ENCODE measurements around the gene PSMB4.

The PSMB4 gene

DNA sequence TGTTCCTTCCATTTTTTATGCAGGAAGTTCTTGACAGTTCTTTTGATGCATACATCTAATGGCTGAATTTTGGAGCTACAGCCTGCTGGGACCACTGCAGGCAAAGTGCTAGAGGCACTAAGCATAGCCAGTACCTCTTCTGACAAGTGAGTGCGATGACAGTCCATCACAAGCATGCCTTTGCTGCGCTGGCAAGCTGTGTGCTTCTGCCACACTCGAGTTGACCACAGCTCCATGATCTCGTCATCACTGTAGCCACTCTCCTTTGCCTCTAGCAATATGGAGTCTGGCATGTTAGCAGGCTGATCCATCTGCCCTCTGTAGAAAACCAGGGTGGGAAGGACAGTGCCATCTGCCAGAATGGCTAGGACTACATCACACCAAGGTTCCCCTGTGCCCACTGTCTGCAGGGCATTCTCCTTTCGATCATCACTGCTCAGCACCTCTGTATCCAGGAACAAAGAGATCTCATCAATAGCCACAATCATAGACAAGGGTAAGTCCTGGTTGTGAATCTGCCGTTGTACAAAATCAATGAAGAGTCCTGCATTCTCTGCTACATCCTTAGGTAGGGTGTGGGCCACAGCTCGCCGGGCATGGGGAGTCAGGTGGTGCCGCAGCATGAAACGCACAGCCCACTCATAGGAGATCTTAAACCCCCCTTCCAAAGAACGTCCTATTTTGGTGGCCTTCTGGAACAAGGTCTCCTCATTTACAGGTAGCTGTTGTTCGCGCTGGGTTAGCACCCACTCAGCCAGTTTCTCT is 6.0 kb downstream of the PSMB4 start:
- H3K4me2 ChIP-seq (ENCODE audit: low read depth, low read length, poor library complexity, severe bottlenecking), result no peak overlapping the region
- no peak overlapping the region for H3K9ac ChIP-seq (ENCODE audit: low read depth, low read length, poor library complexity, severe bottlenecking)
- peaks cover 10% of the 10 kb centered on the region for H3K4me1 ChIP-seq (ENCODE audit: insufficient read depth, low read length, poor library complexity, severe bottlenecking)
- H3K79me2 ChIP-seq (ENCODE audit: insufficient read depth, low read length), result peaks cover 12% of the 10 kb centered on the region
- H3K36me3 ChIP-seq (ENCODE audit: insufficient read depth, low read length), result peaks cover 88% of the 10 kb centered on the region
- no peak for TF ChIP-seq EZH2phosphoT487 (IDR thresholded peaks at IDR 0.05; ENCODE audit: borderline replicate concordance)
- TF ChIP-seq, protein P1, sequence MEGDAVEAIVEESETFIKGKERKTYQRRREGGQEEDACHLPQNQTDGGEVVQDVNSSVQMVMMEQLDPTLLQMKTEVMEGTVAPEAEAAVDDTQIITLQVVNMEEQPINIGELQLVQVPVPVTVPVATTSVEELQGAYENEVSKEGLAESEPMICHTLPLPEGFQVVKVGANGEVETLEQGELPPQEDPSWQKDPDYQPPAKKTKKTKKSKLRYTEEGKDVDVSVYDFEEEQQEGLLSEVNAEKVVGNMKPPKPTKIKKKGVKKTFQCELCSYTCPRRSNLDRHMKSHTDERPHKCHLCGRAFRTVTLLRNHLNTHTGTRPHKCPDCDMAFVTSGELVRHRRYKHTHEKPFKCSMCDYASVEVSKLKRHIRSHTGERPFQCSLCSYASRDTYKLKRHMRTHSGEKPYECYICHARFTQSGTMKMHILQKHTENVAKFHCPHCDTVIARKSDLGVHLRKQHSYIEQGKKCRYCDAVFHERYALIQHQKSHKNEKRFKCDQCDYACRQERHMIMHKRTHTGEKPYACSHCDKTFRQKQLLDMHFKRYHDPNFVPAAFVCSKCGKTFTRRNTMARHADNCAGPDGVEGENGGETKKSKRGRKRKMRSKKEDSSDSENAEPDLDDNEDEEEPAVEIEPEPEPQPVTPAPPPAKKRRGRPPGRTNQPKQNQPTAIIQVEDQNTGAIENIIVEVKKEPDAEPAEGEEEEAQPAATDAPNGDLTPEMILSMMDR (conservative IDR thresholded peaks at IDR 0.05; ENCODE audit: low read length), result no peak
- H3K9me3 ChIP-seq (ENCODE audit: insufficient read depth, low read depth, low read length), result no peaks in the 10 kb centered on the region
- peaks cover 11% of the 10 kb centered on the region for H4K20me1 ChIP-seq (ENCODE audit: insufficient read depth, low read length, poor library complexity, severe bottlenecking)
- H3F3A ChIP-seq (ENCODE audit: low read depth), result peaks cover 15% of the 10 kb centered on the region; the same call in 1 of the 2 replicates
- no peak overlapping the region for H2AFZ ChIP-seq (ENCODE audit: low read length)
- H3K4me3 ChIP-seq (ENCODE audit: low read length, poor library complexity, severe bottlenecking), result no peak overlapping the region
- H3K27me3 ChIP-seq (ENCODE audit: insufficient read depth, low read length, poor library complexity, severe bottlenecking), result no peaks in the 10 kb centered on the region
- H3K9me2 ChIP-seq (replicated peaks; ENCODE audit: low read depth, low read length), result no peaks in the 10 kb centered on the region

- Histone ChIP-seq H3K4me2 (ENCODE audit: low read depth, low read length, poor library complexity, severe bottlenecking) (no peak overlapping the region), H3K27me3 (ENCODE audit: insufficient read depth, low read length, poor library complexity, severe bottlenecking) (no peaks in the 10 kb centered on the region), H3K9me3 (ENCODE audit: insufficient read depth, low read depth, low read length) (no peaks in the 10 kb centered on the region), H3K79me2 (ENCODE audit: insufficient read depth, low read length) (peaks cover 4% of the 10 kb centered on the region; the same call in 1 of the 2 replicates), H3K9me2 (replicated peaks; ENCODE audit: low read depth, low read length) (no peaks in the 10 kb centered on the region), H3F3A (ENCODE audit: low read depth) (peaks cover 15% of the 10 kb centered on the region; the same call in 1 of the 2 replicates), H4K20me1 (ENCODE audit: insufficient read depth, low read length, poor library complexity, severe bottlenecking) (peaks cover 3% of the 10 kb centered on the region), H3K4me1 (ENCODE audit: insufficient read depth, low read length, poor library complexity, severe bottlenecking) (peaks cover 2% of the 10 kb centered on the region), H2AFZ (ENCODE audit: low read length) (no peak overlapping the region), H3K9ac (ENCODE audit: low read depth, low read length, poor library complexity, severe bottlenecking) (no peak overlapping the region), H3K4me3 (ENCODE audit: low read length, poor library complexity, severe bottlenecking) (no peak overlapping the region), H3K36me3 (ENCODE audit: insufficient read depth, low read length) (peaks cover 91% of the 10 kb centered on the region)
- TF ChIP-seq, protein P1 (conservative IDR thresholded peaks at IDR 0.05; ENCODE audit: low read length), result no peak
- no peak for TF ChIP-seq EZH2phosphoT487 (IDR thresholded peaks at IDR 0.05; ENCODE audit: borderline replicate concordance)
Measured at GRCh38 chr1:151406176-151406575, 6.8 kb downstream of the PSMB4 start.

- H3K79me2 ChIP-seq (ENCODE audit: insufficient read depth, low read length), result no peaks in the 10 kb centered on the region
- TF ChIP-seq EZH2phosphoT487 (IDR thresholded peaks at IDR 0.05; ENCODE audit: borderline replicate concordance), result no peak
Measured at GRCh38 chr1:151407304-151407703, 7.9 kb downstream of the PSMB4 start.

More at GRCh38 chr1:151407304-151407703, 7.9 kb downstream of the PSMB4 start:
- Histone ChIP-seq H3K27me3 (ENCODE audit: insufficient read depth, low read length, poor library complexity, severe bottlenecking) (no peaks in the 10 kb centered on the region), H3K4me1 (ENCODE audit: insufficient read depth, low read length, poor library complexity, severe bottlenecking) (no peaks in the 10 kb centered on the region), H3K4me3 (ENCODE audit: low read length, poor library complexity, severe bottlenecking) (no peak overlapping the region), H3F3A (ENCODE audit: low read depth) (peaks cover 6% of the 10 kb centered on the region; the same call in 1 of the 2 replicates), H3K9ac (ENCODE audit: low read depth, low read length, poor library complexity, severe bottlenecking) (no peak overlapping the region), H3K9me3 (ENCODE audit: insufficient read depth, low read depth, low read length) (no peaks in the 10 kb centered on the region), H3K4me2 (ENCODE audit: low read depth, low read length, poor library complexity, severe bottlenecking) (no peak overlapping the region), H3K36me3 (ENCODE audit: insufficient read depth, low read length) (peaks cover 93% of the 10 kb centered on the region), H4K20me1 (ENCODE audit: insufficient read depth, low read length, poor library complexity, severe bottlenecking) (no peaks in the 10 kb centered on the region), H3K9me2 (replicated peaks; ENCODE audit: low read depth, low read length) (no peaks in the 10 kb centered on the region), H2AFZ (ENCODE audit: low read length) (no peak overlapping the region)
